CD14-positive monocyte (primary cell): ENCODE results near the gene TUBB1. TPM values are rescaled to one million over a fixed set of nuclear protein-coding genes. Genes with fewer than 3 reads are reported as not detected.

Experiments
- DNase-seq, 3 donors: peaks; one replicate each; pipeline ENCODE4 v3.0.0-alpha.2; 2011 to 2022
- H2AFZ ChIP-seq: 2 replicates; pipeline ENCODE4 v1.6.0; 2012; ENCODE audit warnings: mild to moderate bottlenecking, low read depth, low read length, inconsistent platforms; ENCODE audit not compliant: insufficient read depth, poor library complexity, severe bottlenecking
- H3K27ac ChIP-seq, 2 donors: 1 replicate in 1 of 2; 2 replicates in 1 of 2; pipeline ENCODE4 v1.5.1; 2012 to 2013; ENCODE audit warnings: low read length in 2 of 2, control low read depth in 1 of 2, inconsistent platforms in 1 of 2, low read depth in 1 of 2, mild to moderate bottlenecking in 1 of 2
- H3K27me3 ChIP-seq, 2 donors: one replicate each; pipeline versions ENCODE4 v1.6.0 to v1.6.1; 2011 to 2013; ENCODE audit warnings: low read length in 2 of 2; ENCODE audit not compliant: control insufficient read depth in 2 of 2, insufficient read depth in 2 of 2
- H3K36me3 ChIP-seq, 2 donors: replicated peaks in 1 of 2; 1 replicate in 1 of 2; 2 replicates in 1 of 2; pipeline versions ENCODE4 v1.5.1 to v1.6.1; 2012 to 2013; ENCODE audit warnings: low read length in 2 of 2, control low read depth in 1 of 2, inconsistent platforms in 1 of 2, mild to moderate bottlenecking in 1 of 2; ENCODE audit not compliant: insufficient read depth in 2 of 2, control insufficient read depth in 1 of 2
- H3K4me1 ChIP-seq, 2 donors: 1 replicate in 1 of 2; 2 replicates in 1 of 2; pipeline versions ENCODE4 v1.5.1 to v1.6.1; 2012 to 2013; ENCODE audit warnings: low read length in 2 of 2, control low read depth in 1 of 2, inconsistent platforms in 1 of 2, mild to moderate bottlenecking in 1 of 2, moderate library complexity in 1 of 2; ENCODE audit not compliant: insufficient read depth in 2 of 2, control insufficient read depth in 1 of 2
- H3K4me2 ChIP-seq: replicated peaks from 2 replicates; pipeline ENCODE3; 2012; ENCODE audit warnings: low read length, moderate library complexity, mild to moderate bottlenecking; ENCODE audit not compliant: poor library complexity, severe bottlenecking; ENCODE audit errors: extremely low read depth
- H3K4me3 ChIP-seq, 3 experiments: fragments of 200-600 bp in 1 of 3; sonication (generic) in 1 of 3; replicated peaks in 1 of 3; 1 replicate in 2 of 3; 2 replicates in 1 of 3; pipeline ENCODE4 v1.5.1; 2011 to 2013; ENCODE audit warnings: low read length in 3 of 3, mild to moderate bottlenecking in 3 of 3, control low read depth in 2 of 3, low read depth in 2 of 3, inconsistent platforms in 1 of 3, moderate library complexity in 1 of 3
- H3K79me2 ChIP-seq: 2 replicates; pipeline ENCODE4 v1.6.0; 2012; ENCODE audit warnings: mild to moderate bottlenecking, control low read depth, inconsistent platforms, low read length, moderate library complexity; ENCODE audit not compliant: insufficient read depth
- H3K9ac ChIP-seq: 2 replicates; pipeline ENCODE4 v1.6.0; 2017; ENCODE audit warnings: low read length, mild to moderate bottlenecking; ENCODE audit not compliant: insufficient read depth, poor library complexity, severe bottlenecking
- H3K9me3 ChIP-seq, 2 donors: replicated peaks in 1 of 2; 1 replicate in 1 of 2; 2 replicates in 1 of 2; pipeline versions ENCODE4 v1.5.1 to v1.6.1; 2012 to 2013; ENCODE audit warnings: low read length in 2 of 2, control low read depth in 1 of 2; ENCODE audit not compliant: control insufficient read depth in 1 of 2, insufficient read depth in 1 of 2
- H4K20me1 ChIP-seq: 2 replicates; pipeline ENCODE4 v1.6.0; 2012; ENCODE audit warnings: mild to moderate bottlenecking, low read length, control low read depth, moderate library complexity; ENCODE audit not compliant: insufficient read depth
- H3K27ac Mint-ChIP-seq, 7 donors: one replicate each; pipeline ENCODE4 v1.8.0; 2020; ENCODE audit warnings: mild to moderate bottlenecking in 7 of 7, mixed read lengths in 7 of 7, moderate library complexity in 6 of 7, inconsistent platforms in 2 of 7
- H3K27me3 Mint-ChIP-seq, 3 donors: one replicate each; pipeline ENCODE4 v1.8.0; 2021 to 2022; ENCODE audit warnings: low read depth in 3 of 3, mild to moderate bottlenecking in 3 of 3, mixed read lengths in 3 of 3, moderate library complexity in 3 of 3, inconsistent platforms in 1 of 3
- H3K36me3 Mint-ChIP-seq, 2 donors: one replicate each; pipeline ENCODE4 v1.8.0; 2020; ENCODE audit warnings: mixed read lengths in 2 of 2, inconsistent platforms in 1 of 2, mild to moderate bottlenecking in 1 of 2
- H3K4me1 Mint-ChIP-seq: one replicate; pipeline ENCODE4 v1.8.0; 2020; ENCODE audit warnings: mild to moderate bottlenecking, mixed read lengths
- H3K4me3 Mint-ChIP-seq, 2 donors: one replicate each; pipeline ENCODE4 v1.8.0; 2020; ENCODE audit warnings: mild to moderate bottlenecking in 2 of 2, mixed read lengths in 2 of 2, moderate library complexity in 1 of 2
- H3K9me3 Mint-ChIP-seq, 7 donors: one replicate each; pipeline ENCODE4 v1.8.0; 2020 to 2022; ENCODE audit warnings: mixed read lengths in 7 of 7, mild to moderate bottlenecking in 6 of 7, moderate library complexity in 6 of 7, inconsistent platforms in 2 of 7
- CTCF ChIP-seq: fragments of 200-600 bp; IDR thresholded peaks from one replicate; pipeline ENCODE4 v1.8.0; 2022; ENCODE audit warnings: antibody characterized with exemption, mild to moderate bottlenecking
- WGBS: methylation state at CpG from one replicate; pipeline ENCODE4 v1.1.5; 2013; ENCODE audit warnings: missing lambda C conversion rate; ENCODE audit not compliant: insufficient coverage; 5-methylcytosine and 5-hydroxymethylcytosine counted together
- intact Hi-C, 2 donors: fragments of 100-400 bp; cut with micrococcal nuclease; formaldehyde crosslinking; loops; one replicate each; pipeline versions ENCODE4 v1.15.0 to v1.15.1; 2023
- polyA plus RNA-seq, 3 donors: library from polyadenylated mRNA; depleted of rRNA in 1 of 3; unstranded in 2 of 3; stranded (reverse) in 1 of 3; fragments of 300-500 nt in 2 of 3; fragments of >200 nt in 1 of 3; fragmentation: Illumina TruSeq in 2 of 3; gene quantifications; 1 replicate in 2 of 3; 2 replicates in 1 of 3; pipeline ENCODE4 v1.2.3, GENCODE V29; 2012 to 2021

Gene TUBB1
- polyA plus RNA-seq, 3 donors: 0.09 to 3.1 (median 2.4) TPM

GRCh38 chr20:59006864-59007664 lies 12.2 kb upstream of the TUBB1 start, which contains the start of gene CTSZ:
Gene CTSZ, minus strand, starts transcription at chr20:59007254. Its CDS starts 126 bp downstream, at chr20:59007128.
- Histone ChIP-seq H3K4me3 (peak within 1 kb of the TSS; percentile 86 to 99 (median 90)), H3K36me3 (peaks cover 21 to 22% of the 10 kb centered on the region in 2 donors), H4K20me1 (peaks cover 42% of the 10 kb centered on the region), H2AFZ (peak within 1 kb of the TSS; percentile 55), H3K27ac (peak within 1 kb of the TSS; percentile 98), H3K9ac (peak within 1 kb of the TSS; percentile 98), H3K9me3 (no peaks in the 10 kb centered on the region), H3K27me3 (no peaks in the 10 kb centered on the region), H3K4me1 (peaks cover 59 to 72% of the 10 kb centered on the region in 2 donors), H3K4me2 (peak within 1 kb of the TSS; percentile 88), H3K79me2 (peaks cover 51% of the 10 kb centered on the region)
- peak within 1 kb of the TSS; percentile 98 to 100 (median 99) for H3K27ac Mint-ChIP-seq
- H3K9me3 Mint-ChIP-seq: peaks cover 0 to 1% (median 0%) of the 10 kb centered on the region in 7 donors
- H3K4me3 Mint-ChIP-seq: peak within 1 kb of the TSS; percentile 92 to 96
- H3K4me1 Mint-ChIP-seq: peaks cover 61% of the 10 kb centered on the region
- peaks cover 0 to 6% (median 2%) of the 10 kb centered on the region in 3 donors for H3K27me3 Mint-ChIP-seq
- DNase-seq: peak; percentile 50 to 69 (median 60)
- no peak for TF ChIP-seq CTCF
- under 1% methylated on average over 80 of the region's 82 CpGs for WGBS
- H3K36me3 Mint-ChIP-seq: peaks cover 23 to 27% of the 10 kb centered on the region in 2 donors
- intact Hi-C loops: loop anchor here (5.0 to 10.0 kb wide), 3 partner anchors 100 to 122 kb away; no protein-coding TSS in a partner anchor

- Histone ChIP-seq H3K9ac (peak overlapping the region; percentile 98), H3K36me3 (peaks cover 12 to 14% of the 10 kb centered on the region in 2 donors), H3K27me3 (no peaks in the 10 kb centered on the region), H2AFZ (peak overlapping the region; percentile 55), H3K79me2 (peaks cover 43% of the 10 kb centered on the region), H3K4me1 (peaks cover 55 to 64% of the 10 kb centered on the region in 2 donors), H3K4me3 (peak overlapping the region; percentile 71 to 90 (median 86)), H3K9me3 (no peaks in the 10 kb centered on the region), H3K4me2 (peak overlapping the region; percentile 88), H4K20me1 (peaks cover 34% of the 10 kb centered on the region), H3K27ac (peak overlapping the region; percentile 98)
- DNase-seq: peak; percentile 93 to 100 (median 94)
- WGBS: 12% methylated on average over 18 of the region's 24 CpGs
- peak overlapping the region; percentile 96 to 99 (median 98) for H3K27ac Mint-ChIP-seq
- intact Hi-C loops: loop anchor here (2.0 to 10.0 kb wide), 4 partner anchors 25 to 123 kb away; partner anchors contain the start of gene ATP5F1E (in 1 of the 2)
- no peak for TF ChIP-seq CTCF
- peaks cover 53% of the 10 kb centered on the region for H3K4me1 Mint-ChIP-seq
- H3K36me3 Mint-ChIP-seq: peaks cover 14 to 19% of the 10 kb centered on the region in 2 donors
- H3K9me3 Mint-ChIP-seq: no peaks in the 10 kb centered on the region
- H3K4me3 Mint-ChIP-seq: peak overlapping the region; percentile 89 to 95
- H3K27me3 Mint-ChIP-seq: peaks cover 1 to 6% (median 4%) of the 10 kb centered on the region in 3 donors
Measured at GRCh38 chr20:59007665-59008511, 11.3 kb upstream of the TUBB1 start.
